GM12891 (cell line): ENCODE results near the gene LDLRAD3.

ENCODE experiments used
- PAX5 ChIP-seq: IDR thresholded peaks from 2 replicates; pipeline ENCODE4 v1.6.1; 2011; ENCODE audit warnings: low read length, moderate library complexity, mild to moderate bottlenecking; ENCODE audit not compliant: insufficient read depth, severe bottlenecking
- POLR2A ChIP-seq: IDR thresholded peaks from 2 replicates; pipeline ENCODE4 v1.6.1; 2011; ENCODE audit warnings: low read depth, low read length, control low read depth
- POLR2AphosphoS5 ChIP-seq: IDR thresholded peaks from 2 replicates; pipeline ENCODE4 v1.6.1; 2011; ENCODE audit warnings: low read depth, low read length, control low read depth
- SPI1 ChIP-seq: IDR thresholded peaks from 2 replicates; pipeline ENCODE4 v1.6.1; 2011; ENCODE audit warnings: low read depth, low read length, control low read depth
- TAF1 ChIP-seq: IDR thresholded peaks from 2 replicates; pipeline ENCODE4 v1.6.1; 2011; ENCODE audit warnings: low read depth, low read length, control low read depth

GRCh38 chr11:36264973-36265344 lies 321.1 kb downstream of the LDLRAD3 start:
- no peak for TF ChIP-seq POLR2AphosphoS5
- TF ChIP-seq POLR2A = no peak
- no peak for TF ChIP-seq PAX5
- no peak for TF ChIP-seq SPI1
- TF ChIP-seq TAF1 = no peak
